ENCODE data around the gene CSF1. TPM values are rescaled to one million over a fixed set of nuclear protein-coding genes. Genes with fewer than 3 reads are reported as not detected.

Gene CSF1
- total RNA-seq, 4 donors from 2014 or later, result 8.9 to 49.5 (median 26.6) TPM

DNA sequence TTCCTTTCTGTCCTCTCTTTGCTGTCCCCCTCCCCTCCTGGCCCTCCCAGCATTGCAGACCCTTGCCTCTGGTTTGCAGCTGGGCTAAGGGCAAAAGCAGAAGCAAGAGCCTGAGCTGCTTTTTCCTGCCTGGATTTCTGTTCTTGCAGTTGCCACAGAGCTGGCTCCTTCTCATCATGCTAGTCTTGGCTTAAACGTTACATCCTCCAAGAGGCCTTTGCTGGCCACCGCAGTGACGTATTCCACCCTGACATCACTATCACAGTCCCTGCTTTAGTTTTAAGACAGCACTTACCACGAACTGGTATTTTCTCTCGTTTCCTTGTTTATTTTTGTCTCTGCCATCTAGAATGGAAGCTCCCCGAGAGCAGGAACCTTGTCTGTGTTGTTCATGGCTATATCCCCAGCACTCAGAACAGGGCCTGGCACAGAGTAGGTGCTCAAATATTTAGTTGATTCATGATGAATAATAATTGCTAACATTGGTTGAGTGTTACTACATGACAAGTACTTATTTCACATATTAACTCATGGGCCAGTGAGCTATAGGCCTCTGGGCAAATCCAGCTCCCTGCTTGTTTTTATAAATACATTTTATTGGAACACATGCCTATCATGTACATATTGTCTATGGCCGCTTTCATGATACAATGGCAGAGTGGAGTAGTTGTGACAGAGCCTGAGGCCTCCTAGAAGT is 13.2 kb upstream of the CSF1 start:
- Histone ChIP-seq H3K27me3 (no peaks in the 10 kb centered on the region), H3K9me3 (no peaks in the 10 kb centered on the region), H3K27ac (no peak overlapping the region), H3K36me3 (no peaks in the 10 kb centered on the region), H3K4me1 (peaks cover 0 to 29% (median 4%) of the 10 kb centered on the region in 4 donors), H3K4me3 (no peak overlapping the region)
- no peak for DNase-seq
- TF ChIP-seq, protein P1, sequence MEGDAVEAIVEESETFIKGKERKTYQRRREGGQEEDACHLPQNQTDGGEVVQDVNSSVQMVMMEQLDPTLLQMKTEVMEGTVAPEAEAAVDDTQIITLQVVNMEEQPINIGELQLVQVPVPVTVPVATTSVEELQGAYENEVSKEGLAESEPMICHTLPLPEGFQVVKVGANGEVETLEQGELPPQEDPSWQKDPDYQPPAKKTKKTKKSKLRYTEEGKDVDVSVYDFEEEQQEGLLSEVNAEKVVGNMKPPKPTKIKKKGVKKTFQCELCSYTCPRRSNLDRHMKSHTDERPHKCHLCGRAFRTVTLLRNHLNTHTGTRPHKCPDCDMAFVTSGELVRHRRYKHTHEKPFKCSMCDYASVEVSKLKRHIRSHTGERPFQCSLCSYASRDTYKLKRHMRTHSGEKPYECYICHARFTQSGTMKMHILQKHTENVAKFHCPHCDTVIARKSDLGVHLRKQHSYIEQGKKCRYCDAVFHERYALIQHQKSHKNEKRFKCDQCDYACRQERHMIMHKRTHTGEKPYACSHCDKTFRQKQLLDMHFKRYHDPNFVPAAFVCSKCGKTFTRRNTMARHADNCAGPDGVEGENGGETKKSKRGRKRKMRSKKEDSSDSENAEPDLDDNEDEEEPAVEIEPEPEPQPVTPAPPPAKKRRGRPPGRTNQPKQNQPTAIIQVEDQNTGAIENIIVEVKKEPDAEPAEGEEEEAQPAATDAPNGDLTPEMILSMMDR (IDR thresholded peaks at IDR 0.05), result no peak
- no peak for TF ChIP-seq POLR2A (IDR thresholded peaks at IDR 0.05)

DNA sequence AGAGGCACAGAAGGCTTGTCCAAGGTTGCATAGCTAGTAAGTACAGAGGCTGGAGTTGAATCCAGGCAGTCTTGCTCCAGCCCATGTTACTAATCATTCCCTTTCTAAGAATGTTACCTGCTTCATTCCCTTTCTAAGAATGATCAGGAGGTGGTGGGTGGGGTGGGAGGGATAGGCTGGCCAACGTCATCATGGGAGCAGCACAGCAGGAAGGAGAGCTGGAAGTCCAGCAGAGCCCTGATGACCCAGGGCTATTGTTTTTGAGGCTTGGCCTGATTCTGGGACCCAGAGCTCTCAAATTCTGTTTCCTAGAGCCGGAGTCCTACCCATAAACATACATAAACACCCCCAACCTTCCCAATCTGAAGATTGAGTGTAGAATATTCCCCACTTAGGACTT is 11.8 kb upstream of the CSF1 start:
- Histone ChIP-seq H3K4me1 (peaks cover 0 to 22% (median 4%) of the 10 kb centered on the region in 4 donors), H3K9me3 (no peaks in the 10 kb centered on the region), H3K27ac (no peak overlapping the region), H3K4me3 (no peak overlapping the region), H3K27me3 (no peaks in the 10 kb centered on the region), H3K36me3 (no peaks in the 10 kb centered on the region)
- no peak for DNase-seq
- TF ChIP-seq POLR2A (IDR thresholded peaks at IDR 0.05), result no peak
- TF ChIP-seq, protein P1 (IDR thresholded peaks at IDR 0.05), result no peak

DNA sequence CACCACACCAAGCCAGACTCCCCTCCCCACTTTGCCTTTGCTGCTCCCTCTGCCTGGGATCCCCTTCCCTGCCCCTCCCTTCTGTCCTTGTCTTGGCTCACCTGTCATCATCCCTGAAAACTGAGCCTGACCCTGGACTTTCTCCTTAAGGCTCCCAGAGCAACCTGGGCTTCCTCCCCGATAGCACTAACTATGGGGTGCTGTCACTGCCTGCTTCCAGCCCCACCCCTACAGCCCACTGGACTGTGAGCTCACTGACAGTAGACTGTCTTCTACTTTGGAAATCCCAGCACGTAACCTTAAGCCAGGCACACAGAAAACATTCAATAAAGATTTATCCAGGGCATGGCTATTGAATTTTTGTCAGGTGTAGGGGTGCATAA is 9.5 kb upstream of the CSF1 start:
- DNase-seq, result no peak
- H3K36me3 ChIP-seq, result no peaks in the 10 kb centered on the region
- no peak overlapping the region for H3K4me3 ChIP-seq
- H3K27me3 ChIP-seq, result no peaks in the 10 kb centered on the region
- H3K4me1 ChIP-seq, result peaks cover 0 to 12% (median 4%) of the 10 kb centered on the region in 4 donors
- peak overlapping the region in 2 of 4 donors; percentile 17 to 52 for H3K27ac ChIP-seq
- no peak for TF ChIP-seq POLR2A (IDR thresholded peaks at IDR 0.05)
- TF ChIP-seq, protein P1 (IDR thresholded peaks at IDR 0.05), result no peak
- no peaks in the 10 kb centered on the region for H3K9me3 ChIP-seq

DNA sequence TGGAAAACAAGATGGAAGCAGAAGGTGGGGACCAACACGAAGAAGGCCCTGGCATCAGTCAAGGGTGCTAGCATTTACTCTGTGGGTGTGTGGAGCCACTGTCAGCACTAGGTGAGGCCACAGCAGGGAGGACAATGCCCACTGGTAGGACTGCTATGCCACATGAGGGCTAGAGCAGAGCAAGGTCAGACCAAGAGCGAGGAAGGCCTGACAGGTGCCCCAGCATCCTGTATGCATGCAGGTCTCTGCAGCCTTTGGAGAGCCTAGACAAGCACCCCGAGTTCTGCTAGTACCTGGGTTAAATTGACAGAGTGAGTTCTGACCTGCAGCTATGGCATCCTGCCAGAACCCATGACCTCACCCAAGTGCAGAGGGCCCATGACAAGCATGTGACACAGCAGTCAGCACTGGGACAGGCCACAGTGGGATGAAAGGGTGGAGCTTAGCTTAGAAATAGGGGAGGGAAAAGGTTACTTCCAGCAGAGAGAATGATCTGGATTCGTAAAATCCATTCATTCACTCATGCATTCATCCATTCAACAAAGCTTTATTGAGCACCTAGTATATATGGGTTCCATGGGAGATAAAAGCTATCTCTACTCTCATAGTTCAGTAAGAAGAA is 9.0 kb upstream of the CSF1 start:
- Histone ChIP-seq H3K4me1 (peaks cover 0 to 8% (median 5%) of the 10 kb centered on the region in 4 donors), H3K4me3 (no peak overlapping the region), H3K9me3 (no peaks in the 10 kb centered on the region), H3K36me3 (no peaks in the 10 kb centered on the region), H3K27me3 (no peaks in the 10 kb centered on the region), H3K27ac (peak overlapping the region in 2 of 4 donors; percentile 17 to 52)
- DNase-seq, result peak in 2 of 3 donors; percentile 79 to 88
- no peak for TF ChIP-seq POLR2A (IDR thresholded peaks at IDR 0.05)
- TF ChIP-seq, protein P1 (IDR thresholded peaks at IDR 0.05), result no peak

DNA sequence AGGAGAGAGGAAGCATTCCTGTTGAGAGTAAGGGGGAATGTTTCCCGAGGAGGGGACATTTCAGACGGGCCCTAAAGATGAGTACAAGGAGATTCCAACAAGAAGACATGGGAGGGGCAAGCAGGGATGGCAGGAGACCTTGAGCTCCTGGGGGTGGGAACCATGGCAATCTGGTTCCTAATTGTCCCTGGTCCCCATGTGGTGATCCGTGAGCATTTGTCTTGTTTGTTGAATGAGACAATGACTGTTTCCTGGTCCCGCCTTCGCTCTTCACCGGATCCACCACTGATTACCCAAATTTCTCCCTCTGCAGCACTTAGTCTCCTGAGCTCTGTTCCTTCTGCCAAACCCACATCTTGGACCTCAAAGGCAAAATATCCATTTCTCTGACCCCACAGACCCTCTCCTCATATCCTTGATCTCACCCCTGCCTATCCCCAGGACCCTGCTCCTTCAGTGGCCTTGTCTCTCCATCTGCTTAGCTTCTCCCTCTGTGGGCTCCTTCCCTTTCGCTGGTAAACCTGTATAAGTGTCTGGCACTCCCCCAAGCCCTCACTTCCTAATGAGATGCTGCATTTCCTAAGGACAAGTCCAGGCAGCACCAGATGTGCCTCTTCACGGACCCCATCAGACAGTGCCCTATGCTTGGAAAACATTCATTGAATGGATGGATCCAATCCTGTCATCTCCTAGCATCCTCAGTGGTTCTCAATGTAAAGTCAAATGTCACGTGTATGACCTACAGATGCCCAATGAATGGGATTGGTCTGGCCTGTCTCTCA is 8.3 kb upstream of the CSF1 start:
- TF ChIP-seq, protein P1 (IDR thresholded peaks at IDR 0.05), result no peak
- no peak for TF ChIP-seq POLR2A (IDR thresholded peaks at IDR 0.05)
- H3K27ac ChIP-seq, result no peak overlapping the region
- H3K27me3 ChIP-seq, result no peaks in the 10 kb centered on the region
- no peak overlapping the region for H3K4me3 ChIP-seq
- no peak for DNase-seq
- peaks cover 0 to 12% (median 5%) of the 10 kb centered on the region in 4 donors for H3K4me1 ChIP-seq
- no peaks in the 10 kb centered on the region for H3K9me3 ChIP-seq
- no peaks in the 10 kb centered on the region for H3K36me3 ChIP-seq

Measured in Peyer's patch (tissue), 4 donors.